Ovary (tissue), 3 donors: ENCODE data around the gene TYW1B.
"Not testable (repeated sequence)": the region's sequence is repeated elsewhere in the genome, so short reads cannot be mapped to it uniquely, and the experiment has no call there.

Source experiments
- CTCF ChIP-seq, 3 donors: fragments of 450-650 bp in 2 of 3; fragments of 200-600 bp in 1 of 3; IDR thresholded peaks; one replicate each; pipeline versions ENCODE4 v1.5.1 to v1.8.0; 2016 to 2022; ENCODE audit warnings: antibody characterized with exemption in 3 of 3, mild to moderate bottlenecking in 1 of 3
- POLR2A ChIP-seq: fragments of 450-650 bp; IDR thresholded peaks from one replicate; pipeline ENCODE4 v1.6.1; 2017; ENCODE audit warnings: antibody characterized with exemption, mild to moderate bottlenecking, moderate library complexity
- donor health status: DM: no; HTN: no; CAD: no.

DNA sequence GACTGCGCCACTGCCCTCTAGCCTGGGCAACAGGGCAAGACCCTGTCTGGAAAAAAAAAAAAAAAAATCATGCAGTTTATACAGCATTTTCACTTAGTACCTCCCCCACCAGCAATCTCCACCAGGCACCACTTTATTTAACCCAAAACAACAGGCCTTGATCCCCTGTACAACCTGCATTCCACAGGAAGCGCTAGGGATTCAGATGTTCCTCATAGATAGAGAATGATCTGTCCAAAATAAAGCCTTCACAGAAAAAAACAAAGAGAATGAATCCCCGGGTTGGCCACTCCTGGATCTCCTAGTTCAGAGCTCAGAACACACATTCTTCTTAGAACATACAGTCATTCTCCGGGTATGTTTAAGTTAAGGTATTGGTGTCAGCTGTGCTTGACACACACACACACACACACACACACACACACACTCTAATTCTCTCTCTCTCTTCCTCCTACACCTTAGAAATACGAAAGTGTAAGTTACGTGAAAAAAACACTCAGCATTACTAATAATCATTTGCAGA lies 110.7 kb downstream of the TYW1B start:
- TF ChIP-seq CTCF (IDR thresholded peaks at IDR 0.05); POLR2A: not testable (repeated sequence)
